ENCODE data around the gene SPRY4. TPM values are rescaled to one million over a fixed set of nuclear protein-coding genes. Genes with fewer than 3 reads are reported as not detected.
"Not testable (repeated sequence)": the region's sequence is repeated elsewhere in the genome, so short reads cannot be mapped to it uniquely, and the experiment has no call there.

The SPRY4 gene, protein sequence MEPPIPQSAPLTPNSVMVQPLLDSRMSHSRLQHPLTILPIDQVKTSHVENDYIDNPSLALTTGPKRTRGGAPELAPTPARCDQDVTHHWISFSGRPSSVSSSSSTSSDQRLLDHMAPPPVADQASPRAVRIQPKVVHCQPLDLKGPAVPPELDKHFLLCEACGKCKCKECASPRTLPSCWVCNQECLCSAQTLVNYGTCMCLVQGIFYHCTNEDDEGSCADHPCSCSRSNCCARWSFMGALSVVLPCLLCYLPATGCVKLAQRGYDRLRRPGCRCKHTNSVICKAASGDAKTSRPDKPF
- 3.3 TPM for total RNA-seq

DNA sequence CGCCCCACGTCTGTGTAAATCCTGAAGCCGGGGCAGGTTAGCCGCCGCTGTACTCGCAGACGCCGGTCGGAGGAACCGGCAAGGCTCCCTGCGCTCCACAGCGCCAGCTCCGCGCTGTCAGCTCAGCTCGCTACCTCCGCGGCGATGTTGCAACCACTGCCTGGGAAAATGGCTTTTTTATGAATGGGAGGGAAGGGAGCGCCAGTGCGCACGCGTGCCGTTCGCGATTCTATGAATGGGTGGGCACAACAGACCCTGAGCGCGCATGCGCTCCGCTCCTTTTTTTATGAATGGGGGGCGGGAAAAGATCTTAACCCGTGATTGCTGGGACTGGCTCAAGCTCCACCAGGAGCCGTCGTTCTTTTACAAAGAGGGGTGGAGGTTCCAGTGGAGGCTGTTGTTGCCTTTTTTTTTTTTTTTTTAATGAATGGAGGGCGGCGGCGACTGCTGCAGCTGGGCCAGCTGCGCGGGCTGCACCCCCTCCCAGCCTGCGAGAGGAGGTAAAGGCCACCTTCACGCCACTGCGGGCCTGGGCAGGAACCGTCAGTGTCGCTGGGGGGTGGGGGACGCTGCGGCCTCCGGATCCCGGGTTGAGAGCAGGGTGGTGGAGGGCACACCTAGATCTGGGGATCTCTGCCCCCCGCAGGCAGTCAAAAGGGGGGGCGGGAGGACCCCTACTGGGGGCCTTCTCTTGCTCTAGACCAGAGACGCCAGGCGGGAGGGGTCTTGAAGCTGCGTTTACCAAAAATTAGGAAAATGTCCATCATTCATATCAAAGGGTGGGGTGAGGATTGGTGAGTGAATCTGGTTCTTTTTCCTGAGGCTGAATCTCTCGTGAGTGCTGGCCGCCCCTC lies at the start of gene SPRY4:
TSS of gene SPRY4 (minus strand) at position 151 of the 854 bp plus-strand sequence. CDS start 9,913 bp downstream, outside the sequence.
- DNase-seq: peak; percentile 86

- no peak for DNase-seq
These were observed 43.7 kb upstream of the SPRY4 start for GRCh38 chr5:142368529-142368928.

- no peak for DNase-seq
These were observed 41.2 kb upstream of the SPRY4 start for GRCh38 chr5:142366007-142366406.

GRCh38 chr5:142364251-142365145 lies 39.7 kb upstream of the SPRY4 start:
- no peak for DNase-seq

DNA sequence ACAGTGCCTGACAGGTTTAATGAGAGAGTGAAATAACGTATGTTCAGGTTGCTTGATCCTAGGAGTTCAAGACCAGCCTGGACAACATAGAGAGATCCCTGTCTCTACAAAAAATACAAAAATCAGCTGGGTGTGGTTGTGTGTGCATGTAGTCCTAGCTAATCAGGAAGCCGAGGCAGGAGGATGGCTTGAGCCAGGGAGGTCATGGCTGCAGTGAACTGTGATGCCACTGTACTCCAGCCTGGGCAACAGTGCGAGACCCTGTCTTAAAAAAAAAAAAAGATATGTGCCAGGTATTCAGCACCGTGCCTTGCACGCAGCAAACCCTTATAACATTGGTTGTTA lies 38.8 kb upstream of the SPRY4 start:
- DNase-seq: no peak

DNA sequence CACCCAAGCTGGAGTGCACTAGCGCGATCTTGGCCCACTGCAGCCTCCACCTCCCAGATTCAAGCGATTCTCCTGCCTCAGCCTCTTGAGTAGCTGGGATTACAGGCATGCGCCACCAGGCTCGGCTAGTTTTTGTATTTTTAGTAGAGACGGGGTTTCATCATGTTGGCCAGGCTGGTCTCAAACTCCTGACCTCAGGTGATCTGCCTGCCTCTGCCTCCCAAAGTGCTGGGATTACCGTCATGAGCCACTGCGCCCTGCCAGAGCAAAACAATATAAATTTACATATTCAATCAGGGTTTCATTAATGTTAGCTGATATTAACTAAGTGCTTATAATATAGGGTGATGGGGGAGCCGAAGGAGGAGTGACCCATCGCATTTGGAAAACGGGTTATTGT lies 37.4 kb upstream of the SPRY4 start:
- not testable (repeated sequence) for DNase-seq

- no peak for DNase-seq
These were observed 35.8 kb upstream of the SPRY4 start for GRCh38 chr5:142360607-142361120.

- no peak for DNase-seq
These were observed 35.3 kb upstream of the SPRY4 start for GRCh38 chr5:142360051-142360498.

- no peak for DNase-seq
These were observed 33.8 kb upstream of the SPRY4 start for GRCh38 chr5:142358648-142359047.

- no peak for DNase-seq
These were observed 33.3 kb upstream of the SPRY4 start for GRCh38 chr5:142358121-142358520.

- DNase-seq: no peak
These were observed 32.8 kb upstream of the SPRY4 start for GRCh38 chr5:142357469-142358090.

DNA sequence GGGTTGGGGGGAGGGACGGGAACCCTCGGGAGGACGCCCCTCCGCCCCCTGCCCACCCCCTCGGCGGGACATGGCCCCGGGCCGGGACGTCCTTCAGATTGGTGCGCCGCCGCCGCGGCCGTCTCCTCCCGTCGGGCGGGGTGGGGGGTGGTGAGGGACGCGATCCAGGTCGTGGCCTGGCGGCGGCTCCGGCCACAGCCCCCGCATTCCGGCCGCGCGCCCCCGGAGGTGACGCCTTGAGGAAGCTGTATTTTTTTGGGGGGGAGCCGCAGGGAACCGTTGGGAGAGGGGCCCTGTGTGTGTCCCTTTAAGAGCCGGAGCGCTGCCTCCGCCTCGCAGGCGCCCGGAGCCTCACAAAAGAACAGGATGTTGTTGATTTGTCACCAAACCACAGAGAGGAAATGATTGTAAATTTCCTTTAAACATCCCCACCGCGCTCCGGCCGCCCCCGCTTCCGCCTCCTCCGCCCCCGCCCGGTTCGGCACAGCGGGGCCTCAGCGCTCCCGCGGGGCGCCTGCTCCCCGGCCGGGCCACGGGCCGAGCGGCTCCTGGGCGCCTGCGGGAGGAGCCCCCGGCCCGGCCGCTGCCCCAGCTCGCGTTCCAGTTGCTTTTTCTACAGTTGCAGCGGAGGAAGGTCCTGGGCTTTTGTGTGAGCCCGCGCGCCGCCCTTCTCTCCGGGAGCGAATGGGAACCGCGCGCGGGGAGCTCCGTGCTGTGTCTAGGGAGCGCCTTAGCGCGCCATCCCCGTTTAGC lies 32.1 kb upstream of the SPRY4 start:
- peak; percentile 63 for DNase-seq

DNA sequence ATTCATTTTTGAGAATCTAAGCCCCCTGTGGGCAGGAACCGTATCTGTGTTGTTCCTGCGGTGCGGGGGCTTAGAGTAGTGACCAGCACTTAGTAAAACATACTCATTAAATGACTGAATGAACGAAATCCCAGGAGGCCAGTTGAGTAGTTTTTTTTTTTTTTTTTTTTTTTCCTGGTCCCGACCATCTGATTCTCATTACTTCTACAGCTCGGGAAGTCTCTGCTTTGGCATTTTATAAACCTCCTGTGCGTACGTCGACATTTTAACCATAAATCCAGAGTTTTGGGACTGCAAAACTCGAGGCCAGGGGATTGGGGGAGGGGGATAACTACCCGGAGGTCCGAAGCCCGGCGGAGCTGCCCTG lies 31.5 kb upstream of the SPRY4 start:
- no peak for DNase-seq

- no peak for DNase-seq
These were observed 28.3 kb upstream of the SPRY4 start for GRCh38 chr5:142353071-142353472.

DNA sequence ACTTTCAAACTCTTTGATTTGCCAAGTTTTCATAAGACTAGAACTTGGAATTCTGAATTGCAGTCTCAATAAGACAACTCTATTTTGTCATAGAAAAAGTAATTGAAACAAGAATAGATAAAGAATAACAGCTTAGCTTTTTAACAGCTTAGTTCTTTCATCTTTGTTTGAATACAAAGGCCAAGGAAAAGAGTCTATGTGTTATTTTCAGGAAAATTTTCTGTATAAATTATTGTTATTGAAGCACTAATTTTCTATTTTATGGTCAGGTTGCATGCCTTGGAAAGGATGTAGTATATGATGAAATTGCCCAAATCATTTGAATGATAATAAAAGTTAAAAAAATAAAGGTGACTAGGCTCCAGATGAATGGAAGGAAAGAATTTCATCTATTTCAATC lies 25.2 kb upstream of the SPRY4 start:
- no peak for DNase-seq

DNA sequence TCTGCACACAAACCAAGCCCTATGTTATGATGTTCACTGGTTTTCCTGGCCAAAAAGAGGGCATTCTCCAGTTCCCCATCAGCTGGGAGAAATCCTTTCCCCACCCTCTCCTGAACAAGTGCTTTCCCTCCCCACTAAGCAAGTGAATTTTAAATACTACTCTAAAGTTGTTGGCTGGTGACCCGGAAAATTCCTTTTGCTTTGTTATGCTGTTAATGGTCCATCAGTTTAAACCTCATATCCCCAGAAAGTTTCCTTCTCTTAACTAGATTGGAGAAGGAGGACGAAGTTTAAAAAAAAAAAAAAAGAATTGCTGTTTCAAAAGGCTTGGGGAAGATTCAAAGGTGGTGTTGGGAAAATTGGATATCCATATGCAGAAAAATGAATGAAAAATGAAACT lies 21.9 kb upstream of the SPRY4 start:
- DNase-seq: no peak

DNA sequence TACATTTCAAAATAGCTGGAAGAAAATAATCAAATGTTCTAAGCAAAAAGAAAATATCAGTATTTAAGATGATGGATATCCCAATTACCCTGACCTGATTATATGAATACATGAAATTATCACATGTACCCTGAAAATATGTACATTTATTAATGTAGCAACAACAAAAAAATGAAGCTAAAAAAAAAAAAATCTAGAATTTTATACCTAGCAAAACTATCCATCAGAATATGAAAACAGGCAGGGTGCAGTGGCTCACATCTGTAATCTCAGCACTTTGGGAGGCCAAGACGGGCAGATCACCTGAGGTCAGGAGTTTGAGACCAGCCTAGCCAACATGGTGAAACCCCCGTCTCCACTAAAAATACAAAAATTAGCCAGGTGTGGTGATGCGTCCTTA lies 20.1 kb upstream of the SPRY4 start:
- not testable (repeated sequence) for DNase-seq

DNA sequence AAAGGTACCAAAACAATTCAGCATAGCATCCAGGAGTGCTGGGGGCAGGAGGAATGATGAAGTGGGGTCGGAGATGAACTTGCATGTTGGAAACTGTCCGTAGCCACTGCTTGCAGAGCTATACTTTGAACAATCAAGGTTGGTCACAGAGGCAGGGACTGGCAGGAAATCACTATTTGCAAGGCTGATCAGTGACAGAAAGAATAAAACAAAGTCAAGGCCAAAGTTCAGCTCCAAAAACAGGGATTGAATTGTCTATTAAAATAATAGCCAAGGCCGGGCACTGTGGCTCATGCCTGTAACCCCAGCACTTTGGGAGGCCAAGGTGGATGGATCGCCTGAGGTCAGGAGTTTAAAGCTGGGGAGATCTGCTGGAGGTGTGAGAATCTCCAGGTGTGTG lies 18.7 kb upstream of the SPRY4 start:
- no peak for DNase-seq

GRCh38 chr5:142342128-142342981 lies 17.5 kb upstream of the SPRY4 start:
- no peak for DNase-seq

DNA sequence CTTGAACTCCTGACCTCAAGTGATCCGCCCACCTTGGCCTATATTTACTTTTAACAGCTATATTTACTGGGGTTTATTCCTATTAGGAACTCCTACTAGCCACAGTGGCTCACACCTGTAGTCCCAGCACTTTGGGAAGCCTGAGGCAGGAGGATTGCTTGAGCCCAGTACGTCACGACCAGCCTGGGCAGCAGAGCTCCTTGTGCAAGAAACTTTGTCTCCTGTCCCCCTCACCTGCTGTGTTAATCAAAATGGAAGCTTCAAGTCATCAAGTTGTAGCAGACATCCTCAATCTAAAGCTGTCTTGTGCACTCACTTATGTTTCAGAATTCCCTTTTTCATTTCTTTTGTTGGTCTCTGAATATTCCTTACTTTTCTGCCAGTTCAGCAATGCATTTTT lies 15.0 kb upstream of the SPRY4 start:
- DNase-seq: no peak

Measured in occipital lobe (tissue), 2 donors.